ENCODE measurements around the gene PARN. TPM values are rescaled to one million over a fixed set of nuclear protein-coding genes. Genes with fewer than 3 reads are reported as not detected.

The PARN gene
- total RNA-seq, 1 experiment from 2014 or later: 37.7 TPM

DNA sequence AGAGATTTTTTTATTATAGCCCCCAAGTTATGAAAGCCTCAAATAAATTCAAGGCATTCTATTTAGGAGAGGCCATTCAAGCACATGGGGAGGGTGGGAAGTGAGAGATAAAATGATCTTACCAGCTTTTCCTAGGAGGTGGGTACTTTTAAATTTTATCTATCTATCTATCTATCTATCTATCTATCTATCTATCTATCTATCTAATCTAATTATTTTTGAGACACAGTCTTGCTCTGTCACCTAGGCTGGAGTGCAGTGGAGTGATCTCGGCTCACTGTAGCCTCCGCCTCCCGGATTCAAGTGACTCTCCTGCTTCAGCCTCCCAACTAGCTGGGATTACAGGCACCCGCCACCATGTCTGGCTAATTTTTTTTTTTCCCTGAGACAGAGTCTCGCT, 182.3 kb downstream of the PARN start:
- Mint-ChIP-seq H3K27ac (no peak overlapping the region), H3K27me3 (ENCODE audit: low read depth) (no peaks in the 10 kb centered on the region), H3K9me3 (no peaks in the 10 kb centered on the region), H3K4me3 (no peak overlapping the region), H3K36me3 (no peaks in the 10 kb centered on the region; the same call in 1 of the 2 replicates), H3K4me1 (peaks cover 13% of the 10 kb centered on the region)
- TF ChIP-seq, protein P1, sequence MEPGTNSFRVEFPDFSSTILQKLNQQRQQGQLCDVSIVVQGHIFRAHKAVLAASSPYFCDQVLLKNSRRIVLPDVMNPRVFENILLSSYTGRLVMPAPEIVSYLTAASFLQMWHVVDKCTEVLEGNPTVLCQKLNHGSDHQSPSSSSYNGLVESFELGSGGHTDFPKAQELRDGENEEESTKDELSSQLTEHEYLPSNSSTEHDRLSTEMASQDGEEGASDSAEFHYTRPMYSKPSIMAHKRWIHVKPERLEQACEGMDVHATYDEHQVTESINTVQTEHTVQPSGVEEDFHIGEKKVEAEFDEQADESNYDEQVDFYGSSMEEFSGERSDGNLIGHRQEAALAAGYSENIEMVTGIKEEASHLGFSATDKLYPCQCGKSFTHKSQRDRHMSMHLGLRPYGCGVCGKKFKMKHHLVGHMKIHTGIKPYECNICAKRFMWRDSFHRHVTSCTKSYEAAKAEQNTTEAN (CRISPR knock-in tag; IDR thresholded peaks at IDR 0.05): no peak
- TF ChIP-seq IRF2 (CRISPR knock-in tag; IDR thresholded peaks at IDR 0.05; ENCODE audit: borderline replicate concordance, low read depth) (no peak), CBFB (CRISPR knock-in tag; IDR thresholded peaks at IDR 0.05; ENCODE audit: low read depth) (no peak), ZNF121 (CRISPR knock-in tag; IDR thresholded peaks at IDR 0.05) (no peak)
- TF ChIP-seq, protein P2, sequence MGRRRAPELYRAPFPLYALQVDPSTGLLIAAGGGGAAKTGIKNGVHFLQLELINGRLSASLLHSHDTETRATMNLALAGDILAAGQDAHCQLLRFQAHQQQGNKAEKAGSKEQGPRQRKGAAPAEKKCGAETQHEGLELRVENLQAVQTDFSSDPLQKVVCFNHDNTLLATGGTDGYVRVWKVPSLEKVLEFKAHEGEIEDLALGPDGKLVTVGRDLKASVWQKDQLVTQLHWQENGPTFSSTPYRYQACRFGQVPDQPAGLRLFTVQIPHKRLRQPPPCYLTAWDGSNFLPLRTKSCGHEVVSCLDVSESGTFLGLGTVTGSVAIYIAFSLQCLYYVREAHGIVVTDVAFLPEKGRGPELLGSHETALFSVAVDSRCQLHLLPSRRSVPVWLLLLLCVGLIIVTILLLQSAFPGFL (CRISPR knock-in tag; IDR thresholded peaks at IDR 0.05; ENCODE audit: borderline replicate concordance): no peak
- TF ChIP-seq, protein P3, sequence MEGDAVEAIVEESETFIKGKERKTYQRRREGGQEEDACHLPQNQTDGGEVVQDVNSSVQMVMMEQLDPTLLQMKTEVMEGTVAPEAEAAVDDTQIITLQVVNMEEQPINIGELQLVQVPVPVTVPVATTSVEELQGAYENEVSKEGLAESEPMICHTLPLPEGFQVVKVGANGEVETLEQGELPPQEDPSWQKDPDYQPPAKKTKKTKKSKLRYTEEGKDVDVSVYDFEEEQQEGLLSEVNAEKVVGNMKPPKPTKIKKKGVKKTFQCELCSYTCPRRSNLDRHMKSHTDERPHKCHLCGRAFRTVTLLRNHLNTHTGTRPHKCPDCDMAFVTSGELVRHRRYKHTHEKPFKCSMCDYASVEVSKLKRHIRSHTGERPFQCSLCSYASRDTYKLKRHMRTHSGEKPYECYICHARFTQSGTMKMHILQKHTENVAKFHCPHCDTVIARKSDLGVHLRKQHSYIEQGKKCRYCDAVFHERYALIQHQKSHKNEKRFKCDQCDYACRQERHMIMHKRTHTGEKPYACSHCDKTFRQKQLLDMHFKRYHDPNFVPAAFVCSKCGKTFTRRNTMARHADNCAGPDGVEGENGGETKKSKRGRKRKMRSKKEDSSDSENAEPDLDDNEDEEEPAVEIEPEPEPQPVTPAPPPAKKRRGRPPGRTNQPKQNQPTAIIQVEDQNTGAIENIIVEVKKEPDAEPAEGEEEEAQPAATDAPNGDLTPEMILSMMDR (IDR thresholded peaks at IDR 0.05): no peak
- ATAC-seq: no peak
- ChIA-PET POLR2A (no interaction called here), CTCF (no interaction called here)
- no peak for DNase-seq (ENCODE audit: low spot score)

DNA sequence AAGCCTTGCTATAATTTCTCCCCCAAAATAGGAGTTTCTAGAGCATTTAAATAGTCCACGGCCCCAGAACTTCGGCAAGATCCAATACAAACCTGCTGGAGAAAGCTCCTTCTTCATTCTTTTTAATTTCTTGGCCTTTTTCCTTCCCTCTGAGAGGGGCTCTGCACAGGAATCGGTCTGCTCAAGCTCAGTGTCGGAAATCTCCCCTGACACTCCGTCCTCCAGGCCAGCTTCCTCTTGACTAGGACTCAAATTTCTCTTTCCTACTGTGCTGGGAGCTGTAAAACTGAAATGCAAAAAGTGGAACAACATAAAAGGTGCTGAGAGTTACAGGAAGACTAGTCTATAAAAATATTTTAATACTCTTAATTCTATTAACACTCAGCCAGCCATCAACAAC, 183.3 kb downstream of the PARN start:
- no peaks in the 10 kb centered on the region for H3K27me3 Mint-ChIP-seq (ENCODE audit: low read depth)
- no peak overlapping the region for H3K4me3 Mint-ChIP-seq
- ChIA-PET POLR2A (no interaction called here), CTCF (interaction anchor here (1.0 kb wide), 1 partner anchor 82 kb away, joined by 4 read pairs; no protein-coding TSS in a partner anchor)
- H3K9me3 Mint-ChIP-seq: no peaks in the 10 kb centered on the region
- peak overlapping the region; percentile 86 for H3K27ac Mint-ChIP-seq
- ATAC-seq (no peak), DNase-seq (ENCODE audit: low spot score) (no peak)
- TF ChIP-seq FOXK1 (CRISPR knock-in tag; IDR thresholded peaks at IDR 0.05) (no peak), ZNF263 (CRISPR knock-in tag; IDR thresholded peaks at IDR 0.05; ENCODE audit: low read depth) (no peak), NR2C2 (CRISPR knock-in tag; IDR thresholded peaks at IDR 0.05) (no peak), ZNF232 (CRISPR knock-in tag; IDR thresholded peaks at IDR 0.05) (no peak), RORB (CRISPR knock-in tag; IDR thresholded peaks at IDR 0.05) (no peak), MYBL2 (CRISPR knock-in tag; IDR thresholded peaks at IDR 0.05) (no peak), NFYB (CRISPR knock-in tag; conservative IDR thresholded peaks at IDR 0.05; ENCODE audit: low read depth) (no peak), NFATC4 (CRISPR knock-in tag; IDR thresholded peaks at IDR 0.05) (no peak), FOXJ3 (CRISPR knock-in tag; IDR thresholded peaks at IDR 0.05; ENCODE audit: borderline replicate concordance) (no peak), ZNF416 (CRISPR knock-in tag; IDR thresholded peaks at IDR 0.05) (no peak), ZNF671 (CRISPR knock-in tag; IDR thresholded peaks at IDR 0.05) (no peak), CREM (CRISPR knock-in tag; IDR thresholded peaks at IDR 0.05) (no peak), CDX4 (CRISPR knock-in tag; IDR thresholded peaks at IDR 0.05; ENCODE audit: borderline replicate concordance) (no peak), NR3C1 (CRISPR knock-in tag; conservative IDR thresholded peaks at IDR 0.05; ENCODE audit: low read depth) (no peak)
- TF ChIP-seq, protein P4, sequence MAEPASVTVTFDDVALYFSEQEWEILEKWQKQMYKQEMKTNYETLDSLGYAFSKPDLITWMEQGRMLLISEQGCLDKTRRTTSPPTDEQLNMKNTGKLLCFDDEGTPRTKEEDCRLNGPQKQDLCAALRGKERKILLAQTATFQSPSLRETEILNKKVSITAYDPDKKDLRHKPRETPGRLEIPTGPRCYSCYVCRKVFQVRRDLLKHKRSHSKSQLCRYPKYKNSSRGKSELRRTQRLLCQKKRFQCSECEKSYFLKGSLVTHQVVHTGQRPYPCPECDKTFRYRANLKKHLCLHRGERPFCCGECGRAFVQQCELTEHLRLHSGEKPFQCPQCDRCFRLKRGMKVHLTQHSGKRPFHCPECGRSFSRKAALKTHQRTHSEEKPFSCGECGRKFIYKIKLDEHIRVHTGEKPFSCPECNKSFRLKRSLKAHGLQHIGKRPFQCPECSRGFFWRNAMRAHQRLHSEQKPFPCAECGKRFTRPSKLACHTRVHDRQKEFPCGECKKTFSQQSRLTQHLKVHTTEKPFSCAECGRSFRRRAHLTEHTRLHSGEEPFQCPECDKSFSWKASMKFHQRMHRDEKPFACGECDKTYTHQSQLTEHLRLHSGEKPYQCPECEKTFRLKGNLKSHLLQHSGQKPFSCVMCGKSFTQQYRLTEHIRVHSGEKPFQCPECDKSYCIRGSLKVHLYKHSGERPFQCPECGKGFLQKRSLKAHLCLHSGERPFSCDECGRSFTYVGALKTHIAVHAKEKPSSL (CRISPR knock-in tag; conservative IDR thresholded peaks at IDR 0.05): no peak
- TF ChIP-seq, protein P5, sequence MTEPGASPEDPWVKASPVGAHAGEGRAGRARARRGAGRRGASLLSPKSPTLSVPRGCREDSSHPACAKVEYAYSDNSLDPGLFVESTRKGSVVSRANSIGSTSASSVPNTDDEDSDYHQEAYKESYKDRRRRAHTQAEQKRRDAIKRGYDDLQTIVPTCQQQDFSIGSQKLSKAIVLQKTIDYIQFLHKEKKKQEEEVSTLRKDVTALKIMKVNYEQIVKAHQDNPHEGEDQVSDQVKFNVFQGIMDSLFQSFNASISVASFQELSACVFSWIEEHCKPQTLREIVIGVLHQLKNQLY (CRISPR knock-in tag; IDR thresholded peaks at IDR 0.05): no peak
- H3K4me1 Mint-ChIP-seq: peaks cover 16% of the 10 kb centered on the region
- no peaks in the 10 kb centered on the region; the same call in 1 of the 2 replicates for H3K36me3 Mint-ChIP-seq

Measured in WTC11 (cell line).